ENCODE results near the gene SLC12A4.
"Not testable (repeated sequence)": the region's sequence is repeated elsewhere in the genome, so short reads cannot be mapped to it uniquely, and the experiment has no call there.

Gene SLC12A4

DNA sequence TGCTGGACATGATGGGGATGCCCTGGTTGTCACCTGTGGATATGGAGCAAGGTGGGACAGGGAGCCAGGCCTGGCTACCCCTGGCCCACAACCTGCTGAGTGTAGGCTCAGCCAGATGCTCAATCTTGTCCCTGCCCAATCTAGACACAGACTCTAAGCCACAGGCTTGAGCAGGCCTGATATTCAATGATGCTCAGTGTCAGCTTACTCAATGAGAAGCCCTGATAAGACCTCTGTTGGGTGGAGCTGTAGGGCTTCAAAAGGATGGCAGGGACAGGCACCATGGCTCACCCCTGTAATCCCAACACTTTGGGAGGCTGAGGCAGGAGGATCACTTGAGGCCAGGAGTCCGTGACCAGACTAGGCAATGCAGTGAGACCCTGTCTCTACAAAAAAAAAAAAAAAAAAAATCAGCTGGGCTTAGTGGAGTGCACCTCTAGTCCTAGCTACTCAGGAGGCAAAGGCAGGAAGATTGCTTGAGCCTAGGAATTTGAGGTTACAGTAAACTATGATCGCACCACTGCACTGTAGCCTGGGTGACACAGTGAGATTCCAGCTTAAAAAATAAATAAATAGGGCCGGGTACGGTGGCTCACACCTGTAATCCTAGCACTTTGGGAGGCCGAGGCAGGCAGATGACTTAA, 27.9 kb downstream of the SLC12A4 start:
- no peak for DNase-seq

- DNase-seq, result no peak
Observed at GRCh38 chr16:67939507-67940445, 28.7 kb downstream of the SLC12A4 start.

DNA sequence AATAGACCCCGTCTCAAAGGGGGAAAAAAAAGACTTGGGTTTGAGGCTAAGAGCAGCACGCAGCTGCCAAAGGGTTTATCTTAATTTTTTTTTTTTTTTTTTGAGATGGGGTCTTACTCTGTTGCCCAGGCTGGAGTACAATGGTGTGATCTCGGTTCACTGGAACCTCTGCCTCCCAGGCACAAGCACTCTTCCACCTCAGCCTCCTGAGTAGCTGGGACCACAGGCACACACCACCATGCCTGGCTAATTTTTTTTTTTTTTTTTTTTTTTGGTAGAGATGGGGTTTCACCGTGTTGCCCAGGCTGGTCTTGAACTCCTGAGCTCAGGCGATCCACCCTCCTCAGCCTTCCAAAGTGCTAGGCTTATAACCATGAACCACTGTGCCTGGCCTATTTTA, 30.7 kb downstream of the SLC12A4 start:
- not testable (repeated sequence) for DNase-seq

DNA sequence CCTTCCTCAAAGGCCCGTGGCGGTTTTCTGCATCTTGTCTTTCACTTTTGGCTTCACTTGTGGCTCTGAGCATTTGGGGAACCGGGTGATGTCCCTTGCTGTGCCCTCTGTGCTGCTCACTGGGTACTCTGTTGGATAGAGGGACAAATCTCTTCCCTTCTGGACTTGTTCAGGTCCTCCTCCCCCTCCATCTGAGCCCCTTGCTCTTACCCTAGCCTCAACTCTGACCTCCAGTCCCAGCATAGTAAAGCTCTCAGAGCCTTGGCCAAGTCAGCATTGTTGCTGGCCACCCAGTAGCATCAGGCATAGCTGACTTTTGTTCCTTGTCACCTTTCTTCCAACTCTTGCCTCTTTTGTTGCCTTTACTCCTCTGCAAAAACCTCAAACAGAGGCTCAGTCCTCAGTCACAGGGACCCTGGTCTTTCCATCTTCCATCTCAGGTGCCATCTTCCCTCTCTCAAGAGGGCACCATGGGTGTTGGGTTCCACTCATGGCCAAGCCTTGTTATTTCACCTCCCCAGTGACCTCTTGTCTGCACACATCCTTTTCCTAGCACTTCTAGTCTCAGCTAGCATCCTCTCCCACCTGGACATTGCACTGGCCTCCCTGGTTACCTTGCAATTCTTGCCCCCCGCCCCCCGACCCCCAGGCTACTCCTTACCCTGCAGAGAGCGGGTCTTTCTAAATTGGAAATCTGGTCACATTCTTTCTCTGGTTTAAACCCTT, 31.4 kb downstream of the SLC12A4 start:
- DNase-seq, result peak; percentile 70

GRCh38 chr16:67936124-67936879, 32.1 kb downstream of the SLC12A4 start, which contains the start of gene PSMB10:
Gene PSMB10, minus strand, starts transcription at chr16:67936850. Its CDS starts 101 bp downstream, at chr16:67936749.
- peak; percentile 36 for DNase-seq

GRCh38 chr16:67935402-67936123, 32.9 kb downstream of the SLC12A4 start:
- peak; percentile 92 for DNase-seq

- no peak for DNase-seq
Observed at GRCh38 chr16:67935101-67935401, 33.4 kb downstream of the SLC12A4 start.

DNA sequence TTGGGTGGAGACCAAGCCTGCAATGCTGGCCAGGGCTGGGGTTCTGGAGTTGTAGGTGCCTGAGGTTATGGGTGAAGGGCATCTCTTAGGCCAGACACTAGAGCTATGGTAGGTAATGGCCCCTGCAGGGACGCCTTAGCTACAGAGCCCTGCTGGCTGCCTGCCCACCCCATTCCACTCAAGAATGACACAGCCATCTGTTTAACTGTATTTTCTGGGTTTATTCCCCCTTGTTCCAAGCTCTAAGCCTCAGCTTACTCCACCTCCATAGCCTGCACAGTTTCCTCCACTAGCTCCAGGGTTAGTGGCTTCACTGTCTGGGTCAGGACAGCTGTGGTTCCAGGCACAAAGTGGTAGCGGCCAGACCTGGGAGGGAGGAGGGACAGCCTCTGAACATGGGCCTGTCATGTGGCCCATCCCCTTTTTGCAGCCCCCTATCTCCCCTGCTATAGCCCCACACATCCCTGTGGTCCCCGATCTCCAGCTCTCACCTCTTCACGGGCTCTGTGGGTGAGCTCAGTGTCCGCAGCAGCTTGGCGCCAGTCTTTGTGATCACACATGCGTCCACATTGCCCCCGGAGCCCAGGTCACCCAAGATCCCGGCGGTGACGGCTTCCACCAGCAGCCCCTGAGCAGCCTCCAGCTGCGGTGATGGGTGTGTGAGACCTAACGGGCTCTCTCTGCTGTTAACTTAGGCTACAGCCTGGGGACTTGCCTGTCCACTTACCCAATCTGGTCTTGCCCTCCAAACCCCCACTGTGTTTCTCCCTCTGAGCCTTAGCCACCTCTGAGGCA, 33.9 kb downstream of the SLC12A4 start:
- no peak for DNase-seq

- DNase-seq, result no peak
Observed at GRCh38 chr16:67933805-67934204, 34.6 kb downstream of the SLC12A4 start.

- DNase-seq, result no peak
Observed at GRCh38 chr16:67932462-67932840, 36.0 kb downstream of the SLC12A4 start.

DNA sequence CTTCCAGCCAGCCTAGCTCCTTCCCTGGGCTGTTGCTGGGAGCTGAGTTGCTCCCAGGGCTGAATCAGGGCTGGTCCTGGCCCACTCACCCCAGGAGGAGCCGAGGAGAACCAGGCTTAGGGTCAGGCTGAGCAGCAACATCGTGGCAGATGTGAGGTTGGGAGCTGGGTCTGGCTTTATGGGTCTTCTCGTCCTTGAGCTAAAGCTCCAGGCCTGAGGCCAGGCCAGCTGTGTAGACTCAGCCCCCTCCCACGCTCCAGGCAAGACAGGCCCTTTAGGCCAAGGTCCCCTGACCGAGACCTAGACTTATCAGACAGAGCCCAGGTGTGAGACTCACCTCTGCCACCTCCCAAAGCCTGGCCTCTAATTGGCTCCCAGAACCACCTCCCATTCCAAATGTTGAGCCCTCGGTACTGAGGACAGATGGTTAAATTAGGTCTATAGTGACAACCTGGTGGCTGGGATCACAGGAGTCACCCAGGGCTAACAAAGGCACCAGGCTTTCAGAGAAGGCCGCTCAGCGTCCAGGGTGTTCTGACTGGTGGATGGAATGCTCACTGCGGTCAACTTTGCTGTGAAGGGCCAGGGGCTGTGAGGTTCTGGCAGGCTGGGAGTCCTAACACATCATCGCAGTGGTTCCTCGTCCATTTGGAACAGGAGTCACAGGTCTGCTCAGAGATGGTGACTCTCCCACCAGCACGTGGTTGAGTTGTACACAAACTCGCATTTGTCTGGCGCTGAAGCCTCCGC, 36.5 kb downstream of the SLC12A4 start, which contains the start of gene CTRL:
Gene CTRL (minus strand): TSS at position 151 of the 750 bp plus-strand sequence. CDS start 10 bp downstream, at position 141.
- DNase-seq, result no peak

- no peak for DNase-seq
Observed at GRCh38 chr16:67930678-67931211, 37.7 kb downstream of the SLC12A4 start.

- DNase-seq, result no peak
Observed at GRCh38 chr16:67930191-67930590, 38.2 kb downstream of the SLC12A4 start.

GRCh38 chr16:67928561-67929364, 39.7 kb downstream of the SLC12A4 start:
- DNase-seq, result peak; percentile 58

- no peak for DNase-seq
Observed at GRCh38 chr16:67928147-67928546, 40.3 kb downstream of the SLC12A4 start.

- DNase-seq, result no peak
Observed at GRCh38 chr16:67927131-67927941, 41.1 kb downstream of the SLC12A4 start.

DNA sequence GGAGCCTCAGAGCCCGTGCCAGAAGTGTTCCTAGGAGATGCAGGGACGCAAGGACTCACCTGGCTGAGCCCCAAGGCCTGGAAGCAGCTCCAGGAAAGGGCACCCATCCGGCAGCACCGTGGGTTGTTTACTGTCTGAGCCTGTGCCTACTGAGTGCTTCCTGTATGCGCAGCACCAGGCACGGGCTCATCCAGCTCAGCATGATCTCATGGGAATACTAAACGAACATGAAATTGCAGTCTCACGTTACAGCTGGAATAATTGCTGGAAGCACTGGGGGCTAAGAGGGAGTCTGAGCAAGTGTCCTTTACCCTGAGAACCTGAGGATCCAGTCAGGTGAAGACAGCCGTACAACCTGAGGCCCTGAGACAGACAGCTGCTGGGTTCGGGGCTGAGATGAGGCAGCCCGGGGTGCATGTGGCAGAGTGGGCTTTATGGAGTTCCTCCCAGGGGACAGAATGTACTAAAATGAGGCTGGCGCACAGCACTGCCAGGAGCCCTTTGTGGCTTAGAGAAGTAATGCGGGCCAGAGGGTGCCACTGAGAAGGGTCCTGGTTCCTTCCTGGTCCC, 42.2 kb downstream of the SLC12A4 start:
- DNase-seq, result no peak

Measured in fibroblast of skin of back (primary cell).